Measurements from ENCODE around the gene SHANK3.

The SHANK3 gene

GRCh38 chr22:50676180-50676636 is 3.6 kb downstream of the SHANK3 start:
- TF ChIP-seq CTCF (IDR thresholded peaks at IDR 0.05; ENCODE audit: low read depth, low read length, missing control alignments): no peak
- DNase-seq (ENCODE audit: low read depth): no peak
- no peak overlapping the region for H3K4me3 ChIP-seq (ENCODE audit: low read depth, low read length)

- DNase-seq (ENCODE audit: low read depth): no peak
- H3K4me3 ChIP-seq (ENCODE audit: low read depth, low read length): no peak overlapping the region
- TF ChIP-seq CTCF (IDR thresholded peaks at IDR 0.05; ENCODE audit: low read depth, low read length, missing control alignments): no peak
Observed at GRCh38 chr22:50676661-50677492, 4.3 kb downstream of the SHANK3 start.

- no peak for TF ChIP-seq CTCF (IDR thresholded peaks at IDR 0.05; ENCODE audit: low read depth, low read length, missing control alignments)
- no peak overlapping the region for H3K4me3 ChIP-seq (ENCODE audit: low read depth, low read length)
- DNase-seq (ENCODE audit: low read depth): no peak
Observed at GRCh38 chr22:50677493-50678217, 5.0 kb downstream of the SHANK3 start.

GRCh38 chr22:50678218-50678650 is 5.6 kb downstream of the SHANK3 start:
- no peak for TF ChIP-seq CTCF (IDR thresholded peaks at IDR 0.05; ENCODE audit: low read depth, low read length, missing control alignments)
- H3K4me3 ChIP-seq (ENCODE audit: low read depth, low read length): no peak overlapping the region
- DNase-seq (ENCODE audit: low read depth): no peak

GRCh38 chr22:50678651-50679521 is 6.3 kb downstream of the SHANK3 start:
- TF ChIP-seq CTCF (IDR thresholded peaks at IDR 0.05; ENCODE audit: low read depth, low read length, missing control alignments): no peak
- no peak overlapping the region for H3K4me3 ChIP-seq (ENCODE audit: low read depth, low read length)
- no peak for DNase-seq (ENCODE audit: low read depth)

GRCh38 chr22:50683086-50683993 is 10.7 kb downstream of the SHANK3 start:
- no peak for DNase-seq (ENCODE audit: low read depth)
- no peak overlapping the region for H3K4me3 ChIP-seq (ENCODE audit: low read depth, low read length)
- no peak for TF ChIP-seq CTCF (IDR thresholded peaks at IDR 0.05; ENCODE audit: low read depth, low read length, missing control alignments)
